HK-2 (cell line): ENCODE results near the gene BCL2L13.

Source experiments
- DNase-seq: peaks from one replicate; pipeline ENCODE4 v3.0.0-alpha.2; 2018; ENCODE audit not compliant: unreplicated experiment

BCL2L13 gene

DNA sequence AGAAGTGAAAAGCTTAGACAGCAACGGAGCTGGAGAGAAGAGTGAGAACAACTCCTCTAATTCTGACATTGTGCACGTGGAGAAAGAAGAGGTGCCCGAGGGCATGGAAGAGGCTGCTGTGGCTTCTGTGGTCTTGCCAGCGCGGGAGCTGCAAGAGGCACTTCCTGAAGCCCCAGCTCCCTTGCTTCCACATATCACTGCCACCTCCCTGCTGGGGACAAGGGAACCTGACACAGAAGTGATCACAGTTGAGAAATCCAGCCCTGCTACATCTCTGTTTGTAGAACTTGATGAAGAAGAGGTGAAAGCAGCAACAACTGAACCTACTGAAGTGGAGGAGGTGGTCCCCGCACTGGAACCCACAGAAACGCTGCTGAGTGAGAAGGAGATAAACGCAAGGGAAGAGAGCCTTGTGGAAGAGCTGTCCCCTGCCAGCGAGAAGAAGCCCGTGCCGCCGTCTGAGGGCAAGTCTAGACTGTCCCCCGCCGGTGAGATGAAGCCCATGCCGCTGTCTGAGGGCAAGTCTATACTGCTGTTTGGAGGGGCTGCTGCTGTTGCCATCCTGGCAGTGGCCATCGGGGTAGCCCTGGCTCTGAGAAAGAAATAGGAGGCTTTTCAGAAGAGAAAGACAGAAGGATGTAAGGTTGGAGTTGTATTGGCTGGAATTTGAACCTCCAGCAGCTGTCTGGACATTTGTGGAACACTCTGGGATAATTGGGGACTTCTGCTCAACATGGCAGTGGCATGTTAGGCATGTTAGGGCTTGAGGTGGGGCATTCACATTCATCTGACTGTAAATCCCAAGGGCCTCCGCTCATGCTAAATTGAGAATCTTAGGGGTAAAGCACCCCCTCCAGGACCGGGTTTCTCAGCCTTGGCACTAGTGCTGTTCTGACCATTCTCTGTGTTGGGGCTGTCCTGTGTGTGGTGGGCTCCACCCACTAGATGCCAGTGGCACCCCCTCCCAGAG, 88.7 kb downstream of the BCL2L13 start:
- DNase-seq: no peak

DNA sequence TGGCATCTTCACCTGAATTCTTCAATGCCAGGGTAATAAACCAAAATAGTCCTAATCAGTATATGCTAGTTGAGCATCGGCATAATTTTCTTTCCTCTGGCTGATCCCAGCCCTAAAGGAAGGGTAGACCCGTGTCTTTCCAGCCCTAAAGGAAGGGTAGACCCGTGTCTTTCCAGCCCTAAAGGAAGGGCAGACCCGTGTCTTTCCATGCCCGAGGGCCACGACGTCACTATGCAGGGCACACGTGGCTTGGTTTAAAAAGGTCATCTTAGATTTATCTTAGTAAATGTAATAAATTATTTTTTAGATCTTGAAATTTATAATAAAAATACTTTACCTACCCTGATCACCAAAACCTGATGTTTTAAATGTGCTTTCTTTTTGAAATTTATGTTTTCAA, 90.2 kb downstream of the BCL2L13 start:
- no peak for DNase-seq

DNA sequence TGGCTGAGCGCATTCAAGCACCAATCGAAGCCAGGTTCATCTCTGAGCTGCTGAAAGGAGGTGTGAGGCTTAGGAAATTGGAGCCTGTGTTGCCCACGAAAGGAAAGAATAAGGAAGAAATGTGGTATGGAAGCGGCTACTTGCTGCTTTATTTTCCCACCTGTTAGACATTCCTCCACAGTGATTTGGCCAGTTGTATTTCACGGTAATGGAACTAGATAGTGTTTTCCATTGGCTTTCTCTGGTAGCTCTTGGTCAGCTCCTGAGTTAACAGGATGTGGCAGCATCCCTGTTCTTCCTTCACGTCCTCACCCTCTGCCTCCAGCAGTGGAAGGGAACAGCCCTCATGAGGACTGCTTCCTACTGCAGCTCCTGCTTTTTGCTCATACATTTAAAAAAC, 91.0 kb downstream of the BCL2L13 start:
- no peak for DNase-seq

DNA sequence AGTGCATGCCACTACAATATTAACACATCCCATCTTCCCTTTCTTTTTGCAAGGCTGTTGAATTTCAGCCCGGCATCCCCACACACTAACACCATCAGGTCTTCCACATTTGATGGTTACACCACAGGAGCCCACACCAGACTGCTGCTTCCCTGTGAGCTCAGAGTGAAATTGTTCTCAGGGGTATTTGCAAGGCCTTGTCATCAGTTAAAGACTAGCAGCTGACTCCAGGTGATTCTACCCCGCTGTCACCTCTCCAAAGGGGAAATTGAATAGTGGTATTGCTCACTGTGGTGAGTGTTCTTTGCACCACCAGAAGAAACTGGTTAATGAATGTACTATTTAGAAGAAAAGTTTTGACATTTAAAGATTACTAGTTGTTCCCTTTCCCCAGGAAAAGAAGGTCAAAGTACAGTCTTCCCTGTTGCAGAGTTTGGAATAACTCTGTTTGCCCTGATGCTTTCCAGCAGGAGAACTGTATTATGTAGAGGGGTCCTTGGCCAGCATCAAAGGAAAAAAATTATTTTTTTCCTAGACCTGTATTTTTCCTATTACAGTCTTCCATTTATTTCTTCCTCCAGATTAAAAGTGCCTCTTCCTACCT, 93.8 kb downstream of the BCL2L13 start:
- no peak for DNase-seq

DNA sequence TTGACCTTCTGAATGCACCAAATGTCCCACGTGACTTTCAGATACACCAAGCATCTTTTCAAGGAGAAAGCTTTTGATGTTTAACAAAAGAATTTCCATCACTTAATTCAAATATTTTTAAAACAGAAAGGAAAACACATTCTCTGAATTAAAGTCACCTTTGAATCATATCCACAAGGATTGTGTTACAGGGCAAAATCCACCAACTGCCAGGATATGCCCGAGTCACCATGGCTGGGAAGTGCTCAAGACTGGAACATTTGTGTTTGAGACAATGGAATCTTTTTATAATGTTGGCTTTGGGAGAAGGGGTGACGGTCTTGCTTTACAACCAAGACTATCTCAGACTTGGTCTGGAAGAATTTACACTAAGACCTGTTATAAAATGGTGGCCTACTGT, 94.9 kb downstream of the BCL2L13 start:
- DNase-seq: no peak

DNA sequence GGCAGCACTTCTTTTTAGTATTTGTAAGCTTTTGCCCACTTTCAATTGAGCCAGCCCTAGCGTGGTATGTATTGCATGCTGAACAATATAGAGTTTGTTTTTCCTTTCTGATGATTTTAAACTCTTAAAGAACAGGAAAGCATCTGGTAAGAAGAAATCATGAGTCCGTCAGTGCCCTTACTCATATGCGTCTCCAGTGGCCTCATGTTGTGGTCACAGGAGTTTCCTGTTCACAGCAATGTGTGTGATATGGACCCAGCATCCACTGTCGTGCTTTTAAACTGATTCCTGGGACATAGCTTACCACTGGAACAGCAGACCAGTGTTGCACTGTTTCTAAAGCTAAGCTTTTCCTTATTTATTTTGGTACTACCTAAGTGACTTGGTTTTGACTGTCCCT, 95.6 kb downstream of the BCL2L13 start:
- no peak for DNase-seq

DNA sequence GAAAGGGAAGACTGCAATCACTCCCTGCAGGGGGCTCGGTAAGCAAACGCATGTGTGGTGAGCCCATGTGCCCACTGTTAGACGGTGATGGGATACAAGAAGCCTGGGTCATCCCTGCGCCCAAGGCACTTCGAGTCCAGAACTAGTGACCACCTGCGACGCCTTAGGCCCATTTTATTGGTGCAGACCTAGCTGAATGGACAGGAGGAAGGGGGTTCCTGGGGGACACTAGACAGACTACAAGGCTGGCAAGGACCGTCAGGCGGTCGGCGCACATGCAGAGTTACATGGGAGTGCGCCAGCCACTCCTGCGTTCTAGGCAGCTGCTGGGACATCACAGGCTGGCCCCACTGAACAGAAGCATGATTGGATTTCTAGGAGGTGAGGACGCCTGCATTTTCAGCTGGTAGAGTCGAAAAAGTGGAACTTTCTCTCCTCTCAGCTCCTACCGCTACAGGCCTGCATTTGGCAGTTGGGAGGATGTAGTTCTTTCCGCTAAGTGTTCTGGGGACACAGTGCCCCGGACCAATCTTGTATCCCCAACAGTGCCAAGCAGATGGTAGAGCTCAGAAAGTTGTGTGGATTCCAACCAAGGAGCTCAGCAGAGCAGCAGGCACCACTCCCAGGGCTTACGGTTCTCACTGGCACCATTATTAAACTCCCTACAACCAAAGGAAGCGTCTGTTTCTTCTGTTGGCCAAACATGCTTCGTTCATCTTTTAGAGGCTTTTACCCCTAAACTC, 100.0 kb downstream of the BCL2L13 start:
- no peak for DNase-seq

DNA sequence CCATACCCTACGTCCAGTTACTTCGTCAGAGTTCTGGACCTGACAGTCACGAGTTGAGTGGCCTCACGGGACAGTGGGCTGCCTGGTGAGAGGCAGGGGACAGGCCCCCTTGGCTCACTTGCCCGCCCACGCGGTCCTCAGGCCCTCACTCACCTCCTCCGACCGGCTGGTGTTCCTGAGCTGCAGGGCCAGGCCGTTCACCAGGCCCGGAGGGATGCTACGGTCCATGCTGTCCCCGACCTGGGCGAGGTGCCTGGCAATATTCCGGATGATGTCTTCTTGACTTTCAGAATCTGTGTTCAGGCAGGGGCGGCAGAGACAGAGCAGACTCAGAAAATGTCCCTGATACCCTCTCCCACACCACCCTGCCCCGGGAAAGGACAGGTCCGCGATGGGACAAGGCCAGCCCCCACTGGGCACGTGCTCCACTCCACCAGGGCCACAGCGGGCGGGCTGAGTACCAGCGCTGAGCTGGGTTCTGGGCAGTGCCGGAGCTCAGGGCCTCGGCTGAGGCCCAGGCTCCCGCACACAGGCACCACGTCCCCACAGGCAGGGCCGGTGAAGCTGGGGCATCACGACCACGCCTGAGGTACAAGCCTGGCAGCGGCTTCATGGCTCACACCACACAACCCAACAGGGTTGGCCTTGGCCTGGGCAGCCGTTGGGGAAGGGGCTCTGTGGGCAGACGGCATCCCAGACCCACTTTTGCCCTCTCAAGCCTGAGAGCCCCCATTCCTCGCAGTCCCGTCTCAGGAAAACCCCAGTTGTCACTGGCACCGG, 100.8 kb downstream of the BCL2L13 start:
- no peak for DNase-seq

DNA sequence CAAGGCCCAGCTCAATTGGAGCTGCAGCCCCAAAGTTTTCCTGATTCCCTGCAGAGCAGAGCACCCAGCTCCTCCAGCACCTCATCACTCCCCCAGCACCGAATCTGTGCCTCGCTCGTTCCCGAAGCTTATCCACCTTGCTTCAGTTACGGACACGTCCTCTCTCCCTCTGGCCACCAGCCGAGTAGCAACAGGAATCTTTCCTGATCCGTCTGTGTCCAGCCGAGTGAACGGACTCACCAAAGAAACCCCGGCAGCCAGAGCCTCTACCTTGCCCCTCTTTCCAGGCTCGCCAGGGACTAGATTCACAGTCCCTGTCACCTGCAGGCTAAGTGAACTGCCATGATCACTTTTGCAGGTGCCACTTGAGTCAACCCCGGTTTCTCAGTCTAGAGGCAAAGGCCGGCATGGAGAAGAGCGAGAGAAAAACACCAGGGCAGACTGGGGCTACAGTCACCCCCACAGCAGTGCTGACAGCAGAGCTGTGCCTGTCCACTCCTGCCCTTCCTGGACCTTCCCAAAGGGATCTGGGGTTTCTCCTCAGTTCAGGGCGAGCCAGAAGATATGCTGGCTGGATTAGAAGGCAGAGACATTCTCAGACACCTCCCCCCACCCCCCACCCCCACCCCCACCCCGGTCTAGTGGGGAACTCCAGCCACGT, 103.4 kb downstream of the BCL2L13 start:
- DNase-seq: no peak

DNA sequence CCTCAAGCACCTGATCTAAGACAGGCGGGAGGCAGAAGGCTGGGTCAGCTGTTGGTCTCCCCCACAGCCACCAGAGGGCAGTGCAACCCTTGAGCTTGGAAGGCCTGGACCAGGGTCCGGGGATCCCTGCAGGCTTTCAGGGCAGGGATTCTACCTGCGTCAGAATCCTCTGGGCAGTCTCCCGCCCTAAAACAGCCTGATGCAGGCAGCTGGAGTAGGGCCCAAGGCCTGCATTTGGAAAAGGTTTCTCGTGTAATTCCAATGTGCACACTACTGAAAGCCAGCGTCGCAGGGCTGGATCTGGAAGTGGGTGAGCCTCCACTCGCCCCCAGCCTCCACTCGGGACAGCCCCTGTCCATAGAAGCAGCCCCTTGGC, 104.0 kb downstream of the BCL2L13 start:
- peak; percentile 70 for DNase-seq

DNA sequence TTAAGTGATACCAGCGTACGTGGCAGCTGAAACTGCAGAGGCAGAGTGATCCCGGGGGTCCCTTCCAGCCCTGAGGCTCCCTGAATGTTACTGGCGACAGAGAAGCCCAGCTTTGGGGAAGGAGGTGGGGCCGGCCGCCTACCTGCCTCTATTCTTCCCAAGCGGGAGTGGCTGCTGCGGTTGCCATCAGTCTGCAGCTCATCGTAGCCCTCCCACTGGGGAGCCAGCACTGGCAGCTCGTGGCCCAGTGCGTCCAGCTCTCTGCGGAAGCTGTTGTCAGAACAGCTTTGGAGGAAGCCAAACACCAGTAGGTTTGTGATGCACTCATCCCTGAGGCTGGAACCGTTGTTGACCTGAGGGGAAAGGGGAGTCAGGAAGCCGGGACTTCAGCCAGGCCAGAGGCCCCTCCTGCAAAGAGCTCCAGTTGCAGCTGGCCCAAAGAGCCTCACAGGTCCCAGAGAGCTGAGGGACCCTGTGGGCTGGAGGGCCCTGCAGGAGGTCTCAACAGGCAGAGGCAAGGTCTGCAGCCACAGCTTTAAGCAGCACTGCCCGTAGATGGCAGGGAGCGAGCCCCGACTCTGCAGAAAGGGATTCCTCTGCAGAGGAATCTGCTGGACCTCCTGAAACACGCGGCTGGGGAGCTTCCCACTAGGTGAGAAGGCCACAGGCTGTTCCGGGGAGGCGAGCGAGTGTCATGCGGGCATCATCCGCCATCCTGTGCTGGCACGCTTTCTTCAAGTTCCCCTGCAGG, 105.3 kb downstream of the BCL2L13 start:
- no peak for DNase-seq

DNA sequence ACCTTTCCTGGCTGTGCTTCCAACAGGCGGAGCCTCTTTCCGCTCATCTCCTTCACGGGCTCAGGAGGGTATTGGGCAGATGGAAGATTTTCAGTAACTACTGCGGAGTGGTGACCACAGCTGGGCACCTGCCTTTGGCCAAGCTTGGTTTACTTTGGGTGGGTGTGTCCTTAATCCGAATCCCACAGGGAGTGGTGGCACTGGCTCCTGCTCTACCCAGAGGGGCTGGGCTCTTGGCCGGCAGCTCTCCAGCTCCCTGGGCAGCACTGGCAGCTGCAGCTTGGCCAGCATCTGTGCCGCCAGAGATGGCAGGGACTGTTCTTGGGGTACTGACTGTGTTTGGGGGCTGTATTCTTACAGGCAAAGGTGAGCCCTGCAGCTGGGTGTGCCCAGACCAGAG, 105.9 kb downstream of the BCL2L13 start:
- DNase-seq: no peak

DNA sequence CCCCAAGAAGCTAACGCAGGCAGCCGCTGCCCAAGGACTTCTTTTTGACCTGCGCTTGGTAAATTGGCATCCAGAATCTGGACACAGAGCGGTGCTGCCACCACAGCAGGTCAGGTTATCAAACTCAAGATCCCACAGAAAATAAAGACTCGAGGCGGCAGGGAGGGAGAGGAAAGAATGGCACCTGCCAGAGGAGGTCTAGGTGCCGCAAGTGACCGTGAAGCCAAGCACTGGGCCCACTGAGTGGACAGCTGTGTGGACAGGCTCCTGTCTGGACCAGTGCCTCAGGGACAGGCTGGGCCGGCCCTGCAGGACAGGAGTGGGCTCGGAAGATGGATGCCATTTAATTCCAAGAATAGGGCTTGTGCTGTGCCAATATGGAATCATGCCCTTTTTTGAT, 108.4 kb downstream of the BCL2L13 start:
- DNase-seq: no peak

DNA sequence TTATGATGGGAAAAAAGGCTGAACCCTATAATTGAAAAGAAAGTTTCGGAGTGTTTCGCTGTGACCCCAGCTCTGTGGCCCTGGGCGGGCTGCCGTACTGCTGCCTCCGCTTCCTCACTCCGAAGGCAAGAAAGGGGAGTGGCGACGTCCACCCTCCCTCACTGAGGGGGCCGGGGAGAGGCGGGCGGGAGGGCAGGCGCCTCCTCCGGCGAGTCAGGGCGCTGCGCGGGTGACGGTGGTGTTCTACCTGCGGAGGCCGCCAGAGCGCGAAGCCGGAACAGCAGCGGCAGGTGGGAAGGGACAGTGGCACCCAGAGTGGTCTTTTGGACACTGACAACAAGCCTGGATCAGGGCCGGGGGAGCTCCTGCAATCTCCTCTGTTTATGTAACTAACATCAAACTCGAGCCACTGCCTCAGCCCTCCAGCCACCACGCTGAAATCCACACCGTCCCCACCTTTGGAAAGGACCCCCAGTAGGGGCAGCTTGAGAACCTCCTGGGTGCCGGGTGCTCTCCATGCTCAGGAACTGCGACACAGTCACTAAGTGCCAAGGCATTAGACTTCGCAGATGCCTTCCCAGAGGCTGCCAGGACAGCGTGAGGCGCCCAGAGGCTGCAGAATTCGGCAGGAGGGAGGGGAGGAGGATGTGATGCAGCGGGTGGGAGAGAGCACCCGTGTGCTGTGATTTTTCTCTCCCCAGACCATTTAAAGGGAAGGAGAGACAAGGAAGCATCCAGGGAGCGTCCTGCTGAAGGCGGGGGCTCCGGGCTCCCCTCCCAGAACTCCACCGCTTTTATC, 110.2 kb downstream of the BCL2L13 start:
- no peak for DNase-seq

DNA sequence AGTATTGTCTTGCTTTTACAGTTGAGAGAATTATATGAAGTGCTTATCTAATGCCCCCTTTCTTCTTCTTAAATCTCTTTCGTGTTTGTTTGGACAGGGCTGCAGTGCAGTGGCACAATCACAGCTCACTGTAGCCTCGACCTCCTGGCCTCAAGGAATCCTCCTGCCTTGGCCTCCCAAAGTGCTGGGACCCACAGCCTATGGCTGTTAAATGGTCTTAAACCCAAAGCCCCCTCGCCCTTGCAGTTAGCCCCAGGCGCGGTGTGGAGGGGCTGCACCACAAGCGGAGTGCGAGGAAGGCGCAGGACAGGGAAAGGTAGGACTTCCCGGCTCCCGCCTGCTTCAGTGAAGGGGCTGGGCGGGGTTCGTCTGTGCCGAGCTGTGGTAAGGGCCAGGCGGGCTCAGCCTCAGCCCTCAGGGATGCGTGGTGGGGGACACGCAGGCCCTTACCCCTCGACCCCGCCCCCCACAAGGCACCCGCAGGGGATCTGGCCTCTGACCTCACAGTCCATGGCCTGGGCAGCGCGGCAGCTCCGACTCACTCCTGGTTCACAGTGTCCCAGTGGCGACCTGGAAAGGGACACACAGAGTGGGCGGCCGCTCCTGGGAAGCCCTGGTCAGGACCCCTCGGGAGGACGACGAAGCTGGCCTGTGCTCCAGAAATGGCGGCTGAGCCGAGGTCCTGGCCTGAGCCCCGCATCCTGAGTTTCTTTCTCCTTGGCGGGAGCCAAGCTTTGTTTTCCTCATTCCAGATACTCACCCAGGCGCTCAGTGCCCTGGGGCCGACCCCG, 111.2 kb downstream of the BCL2L13 start:
- DNase-seq: no peak

DNA sequence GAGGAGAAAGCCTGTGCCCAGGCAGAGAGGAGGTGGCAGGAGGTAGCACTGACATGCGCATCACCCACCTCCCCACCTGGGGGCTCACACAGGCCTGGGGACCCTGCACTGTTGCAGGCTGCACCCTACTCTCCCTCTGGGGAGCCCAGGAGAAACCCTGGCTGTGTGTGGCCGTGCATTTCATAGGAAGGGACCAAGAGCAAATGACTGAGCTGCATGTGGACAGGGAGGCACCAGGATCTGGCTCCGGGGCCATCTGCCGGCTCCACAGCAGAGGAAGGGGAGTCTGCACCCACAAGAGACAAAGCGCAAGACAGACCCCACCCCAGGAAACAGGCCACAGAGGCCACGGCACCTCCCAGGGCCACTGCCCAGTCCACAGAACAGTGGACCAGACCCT, 113.0 kb downstream of the BCL2L13 start:
- DNase-seq: no peak

DNA sequence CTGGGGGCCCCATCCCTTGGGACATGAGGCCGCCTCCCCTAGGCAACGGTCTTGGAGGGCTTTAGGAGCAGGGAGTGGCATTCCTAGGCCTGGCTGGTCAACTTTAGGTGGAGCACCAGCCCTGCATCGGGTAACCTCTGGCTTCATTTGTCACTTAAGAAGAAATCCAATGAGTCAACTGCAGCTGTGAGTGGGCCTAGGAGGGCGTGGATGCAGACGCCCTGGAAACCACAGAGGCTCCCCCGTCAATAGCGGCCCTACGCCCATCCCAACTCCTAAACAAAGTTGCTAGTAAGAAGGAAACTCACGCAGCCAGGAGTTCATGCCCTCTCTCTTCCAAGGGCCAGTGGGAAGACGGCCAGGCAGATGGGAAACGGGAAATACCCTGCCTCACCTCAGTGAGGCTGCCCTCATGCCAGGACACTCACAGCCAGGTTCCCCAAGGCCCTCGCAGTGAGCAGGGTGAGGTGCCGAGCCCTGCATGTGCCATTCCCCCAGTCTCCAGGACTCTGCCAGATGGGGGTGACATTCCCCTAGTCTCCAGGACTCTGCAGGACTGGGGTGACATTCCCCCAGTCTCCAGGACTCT, 114.9 kb downstream of the BCL2L13 start:
- no peak for DNase-seq

DNA sequence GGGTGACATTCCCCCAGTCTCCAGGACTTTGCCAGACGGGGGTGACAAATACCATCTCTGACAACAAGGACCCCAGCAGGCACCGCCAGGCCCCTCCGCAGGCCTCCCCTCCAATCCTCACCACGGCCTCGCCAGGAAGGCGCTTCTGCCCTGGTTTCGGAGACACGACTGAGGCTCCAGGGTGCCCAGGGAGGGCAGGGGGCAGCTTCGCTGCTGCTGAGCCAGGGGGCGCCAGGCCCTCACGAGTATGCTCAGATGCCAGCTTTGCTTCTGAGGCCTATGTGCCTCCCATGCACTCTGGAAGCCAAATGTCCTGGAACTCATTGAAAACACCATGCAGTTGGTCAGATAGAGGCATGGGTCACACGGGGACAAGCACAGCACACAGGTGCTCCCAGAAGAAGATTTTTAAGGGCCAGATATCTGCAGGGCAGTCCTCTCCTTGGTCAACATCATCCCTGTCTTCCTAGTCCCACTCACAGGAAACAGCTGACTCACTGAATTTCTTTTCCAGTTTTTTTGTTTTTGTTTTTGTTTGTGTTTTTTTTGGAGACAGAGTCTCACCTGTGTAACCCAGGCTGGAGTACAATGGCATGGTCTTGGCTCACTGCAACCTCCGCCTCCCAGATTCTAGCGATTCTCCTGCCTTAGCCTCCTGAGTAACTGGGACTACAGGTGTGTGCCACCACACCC, 115.8 kb downstream of the BCL2L13 start:
- DNase-seq: no peak
